ENCODE results near the gene CCDC33. TPM values are rescaled to one million over a fixed set of nuclear protein-coding genes. Genes with fewer than 3 reads are reported as not detected.

The CCDC33 gene
- total RNA-seq, 1 experiment from 2014 or later: 0.77 TPM

DNA sequence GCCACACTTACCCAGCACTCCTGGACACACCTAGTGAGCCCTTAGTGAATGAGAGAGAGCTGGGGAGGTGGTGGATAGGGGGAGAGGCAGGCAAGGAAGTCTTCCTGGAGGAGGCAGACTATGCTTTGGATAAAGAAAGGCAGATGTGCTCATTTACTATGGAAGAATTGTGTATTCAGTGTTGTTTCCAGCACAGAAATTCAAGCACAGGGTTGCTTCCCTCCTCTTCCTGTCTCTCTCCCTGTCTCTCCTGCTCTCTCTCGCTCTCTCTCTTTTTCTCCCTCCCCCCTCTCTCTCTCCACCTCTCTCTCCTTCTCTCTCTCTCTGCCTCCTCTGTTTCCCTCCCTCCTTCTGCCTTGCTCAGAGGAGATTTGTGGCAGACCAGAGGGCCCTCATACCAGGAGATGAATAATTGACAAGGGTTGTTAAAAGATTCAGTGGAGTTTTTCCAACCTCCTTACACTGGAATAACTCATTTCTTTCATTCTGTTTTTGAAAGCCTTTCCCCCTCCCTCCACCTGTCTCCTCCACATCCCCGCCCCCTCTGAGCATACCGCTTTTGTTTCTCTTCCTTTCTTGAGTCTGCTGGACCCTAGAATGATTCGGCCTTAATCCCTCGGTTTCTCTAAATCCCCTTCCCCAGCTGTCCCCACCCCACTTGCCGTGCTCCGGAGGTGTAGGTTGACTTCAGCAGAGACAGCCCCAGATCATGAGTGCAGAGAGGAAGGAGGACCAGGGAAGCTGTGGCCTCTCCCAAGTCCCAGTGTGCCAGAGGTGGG is 65.6 kb downstream of the CCDC33 start:
- Histone ChIP-seq H3K27ac (ENCODE audit: low read length) (no peak overlapping the region), H3K9ac (ENCODE audit: low read length) (no peak overlapping the region), H3K4me2 (ENCODE audit: low read length) (no peak overlapping the region), H2AFZ (ENCODE audit: low read length) (no peak overlapping the region), H3K4me1 (ENCODE audit: insufficient read depth, low read length) (no peaks in the 10 kb centered on the region), H3K9me3 (ENCODE audit: low read length) (no peaks in the 10 kb centered on the region), H3K79me2 (ENCODE audit: low read length) (no peaks in the 10 kb centered on the region), H3K36me3 (ENCODE audit: low read depth, low read length) (no peaks in the 10 kb centered on the region), H3K4me3 (ENCODE audit: low read length) (no peak overlapping the region), H3K27me3 (ENCODE audit: low read length) (peaks cover 30% of the 10 kb centered on the region; the same call in 1 of the 2 replicates), H3K9me2 (replicated peaks; ENCODE audit: low read length) (no peaks in the 10 kb centered on the region), H3F3A (ENCODE audit: low read length, unreplicated experiment) (no peaks in the 10 kb centered on the region), H4K20me1 (ENCODE audit: low read length) (no peaks in the 10 kb centered on the region)
- ATAC-seq: no peak
- CTCF ChIA-PET: no interaction called here
- POLR2A ChIA-PET (ENCODE audit: unreplicated experiment): no interaction called here
- no TSS peak for BruUV-seq (replicated peaks)
- DNase-seq: no peak
- intact Hi-C loops (cut with micrococcal nuclease): loop anchor here (10.0 kb wide), 1 partner anchor 327 kb away; no protein-coding TSS in a partner anchor
- TF ChIP-seq, protein P1, sequence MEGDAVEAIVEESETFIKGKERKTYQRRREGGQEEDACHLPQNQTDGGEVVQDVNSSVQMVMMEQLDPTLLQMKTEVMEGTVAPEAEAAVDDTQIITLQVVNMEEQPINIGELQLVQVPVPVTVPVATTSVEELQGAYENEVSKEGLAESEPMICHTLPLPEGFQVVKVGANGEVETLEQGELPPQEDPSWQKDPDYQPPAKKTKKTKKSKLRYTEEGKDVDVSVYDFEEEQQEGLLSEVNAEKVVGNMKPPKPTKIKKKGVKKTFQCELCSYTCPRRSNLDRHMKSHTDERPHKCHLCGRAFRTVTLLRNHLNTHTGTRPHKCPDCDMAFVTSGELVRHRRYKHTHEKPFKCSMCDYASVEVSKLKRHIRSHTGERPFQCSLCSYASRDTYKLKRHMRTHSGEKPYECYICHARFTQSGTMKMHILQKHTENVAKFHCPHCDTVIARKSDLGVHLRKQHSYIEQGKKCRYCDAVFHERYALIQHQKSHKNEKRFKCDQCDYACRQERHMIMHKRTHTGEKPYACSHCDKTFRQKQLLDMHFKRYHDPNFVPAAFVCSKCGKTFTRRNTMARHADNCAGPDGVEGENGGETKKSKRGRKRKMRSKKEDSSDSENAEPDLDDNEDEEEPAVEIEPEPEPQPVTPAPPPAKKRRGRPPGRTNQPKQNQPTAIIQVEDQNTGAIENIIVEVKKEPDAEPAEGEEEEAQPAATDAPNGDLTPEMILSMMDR (conservative IDR thresholded peaks at IDR 0.05; ENCODE audit: low read depth, low read length): no peak
- TF ChIP-seq EZH2 (IDR thresholded peaks at IDR 0.05; ENCODE audit: low read length, unreplicated experiment): no peak
- no peak for TF ChIP-seq EZH2phosphoT487 (IDR thresholded peaks at IDR 0.05; ENCODE audit: borderline replicate concordance, low read length)

DNA sequence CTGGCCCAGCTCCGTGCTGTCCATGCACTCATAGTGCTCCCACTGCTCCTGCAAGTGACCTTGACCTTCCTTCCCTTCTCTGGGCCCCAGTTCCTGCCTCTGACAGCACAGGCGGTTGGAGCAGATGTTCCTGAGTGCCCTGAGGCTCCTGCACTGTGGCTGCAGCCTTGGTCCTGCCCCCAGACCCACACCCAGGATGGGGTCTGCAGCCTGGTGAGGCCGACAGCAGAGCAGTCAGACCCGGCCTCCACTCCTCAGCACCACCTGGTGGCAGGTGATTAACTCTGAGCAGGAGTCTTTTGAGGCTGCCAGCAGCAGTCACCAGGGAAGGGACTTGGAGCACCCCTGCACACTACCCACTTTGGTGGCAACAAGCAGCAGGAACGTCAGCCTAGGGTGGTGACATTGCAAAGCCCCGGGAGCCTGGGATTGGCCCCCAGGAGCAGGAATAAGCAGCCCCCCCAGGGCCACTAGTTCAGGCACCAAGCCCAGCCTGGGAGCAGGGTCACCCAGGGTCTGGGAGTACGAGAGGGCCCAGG is 66.8 kb downstream of the CCDC33 start:
- no peaks in the 10 kb centered on the region for H4K20me1 ChIP-seq (ENCODE audit: low read length)
- H3K9me3 ChIP-seq (ENCODE audit: low read length): no peaks in the 10 kb centered on the region
- H3K4me3 ChIP-seq (ENCODE audit: low read length): no peak overlapping the region
- ChIA-PET POLR2A (ENCODE audit: unreplicated experiment) (no interaction called here), CTCF (no interaction called here)
- no TSS peak for BruUV-seq (replicated peaks)
- ATAC-seq (peak; percentile 70), DNase-seq (peak; percentile 53)
- H3K9ac ChIP-seq (ENCODE audit: low read length): no peak overlapping the region
- H3K79me2 ChIP-seq (ENCODE audit: low read length): no peaks in the 10 kb centered on the region
- H3K27me3 ChIP-seq (ENCODE audit: low read length): peaks cover 28% of the 10 kb centered on the region; the same call in 1 of the 2 replicates
- intact Hi-C loops (cut with micrococcal nuclease): loop anchor here (10.0 kb wide), 1 partner anchor 328 kb away; no protein-coding TSS in a partner anchor
- H3K27ac ChIP-seq (ENCODE audit: low read length): no peak overlapping the region
- H3F3A ChIP-seq (ENCODE audit: low read length, unreplicated experiment): no peaks in the 10 kb centered on the region
- no peak overlapping the region for H2AFZ ChIP-seq (ENCODE audit: low read length)
- TF ChIP-seq EZH2phosphoT487 (IDR thresholded peaks at IDR 0.05; ENCODE audit: borderline replicate concordance, low read length): no peak
- TF ChIP-seq, protein P1 (conservative IDR thresholded peaks at IDR 0.05; ENCODE audit: low read depth, low read length): peak; percentile 87
- H3K9me2 ChIP-seq (replicated peaks; ENCODE audit: low read length): no peaks in the 10 kb centered on the region
- no peaks in the 10 kb centered on the region for H3K36me3 ChIP-seq (ENCODE audit: low read depth, low read length)
- no peak overlapping the region for H3K4me2 ChIP-seq (ENCODE audit: low read length)
- no peaks in the 10 kb centered on the region for H3K4me1 ChIP-seq (ENCODE audit: insufficient read depth, low read length)

Measured in PC-3 (cell line).